ENCODE data around the gene EFEMP1.

DNA sequence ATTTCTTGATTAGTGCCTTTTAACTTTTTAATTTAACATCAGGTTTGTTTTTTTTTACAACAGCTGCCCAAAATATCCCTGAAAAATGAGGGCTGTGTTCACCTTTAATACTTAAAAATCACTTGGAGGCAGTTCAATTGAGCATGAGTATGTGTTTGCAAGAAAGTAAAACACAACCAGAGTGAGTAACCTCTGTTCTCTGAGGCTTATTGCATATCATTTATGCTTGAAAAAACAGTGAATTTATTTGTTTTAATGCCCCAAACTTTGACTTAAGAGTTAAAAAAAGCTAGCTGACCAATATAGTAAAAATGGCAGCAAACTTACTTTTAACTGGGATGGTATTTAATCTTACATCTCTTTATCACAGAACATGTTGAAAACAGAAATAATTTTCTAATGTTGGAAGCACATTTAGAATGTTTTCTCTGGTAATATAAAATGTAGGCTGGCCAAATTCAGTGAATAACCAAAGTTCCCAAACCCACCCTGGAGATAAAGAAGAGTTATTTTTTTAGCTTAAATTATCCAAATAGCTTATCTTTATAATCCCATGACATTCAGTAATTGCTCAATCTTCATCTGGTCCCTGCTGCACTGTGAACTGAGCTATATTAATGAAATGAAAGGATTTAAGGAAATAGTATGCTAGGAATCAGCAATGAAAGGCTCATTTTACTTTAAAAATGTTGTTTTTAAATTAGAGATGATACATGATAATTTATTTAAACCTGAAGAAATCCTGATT is 24.8 kb upstream of the EFEMP1 start:
- TF ChIP-seq, protein P1, sequence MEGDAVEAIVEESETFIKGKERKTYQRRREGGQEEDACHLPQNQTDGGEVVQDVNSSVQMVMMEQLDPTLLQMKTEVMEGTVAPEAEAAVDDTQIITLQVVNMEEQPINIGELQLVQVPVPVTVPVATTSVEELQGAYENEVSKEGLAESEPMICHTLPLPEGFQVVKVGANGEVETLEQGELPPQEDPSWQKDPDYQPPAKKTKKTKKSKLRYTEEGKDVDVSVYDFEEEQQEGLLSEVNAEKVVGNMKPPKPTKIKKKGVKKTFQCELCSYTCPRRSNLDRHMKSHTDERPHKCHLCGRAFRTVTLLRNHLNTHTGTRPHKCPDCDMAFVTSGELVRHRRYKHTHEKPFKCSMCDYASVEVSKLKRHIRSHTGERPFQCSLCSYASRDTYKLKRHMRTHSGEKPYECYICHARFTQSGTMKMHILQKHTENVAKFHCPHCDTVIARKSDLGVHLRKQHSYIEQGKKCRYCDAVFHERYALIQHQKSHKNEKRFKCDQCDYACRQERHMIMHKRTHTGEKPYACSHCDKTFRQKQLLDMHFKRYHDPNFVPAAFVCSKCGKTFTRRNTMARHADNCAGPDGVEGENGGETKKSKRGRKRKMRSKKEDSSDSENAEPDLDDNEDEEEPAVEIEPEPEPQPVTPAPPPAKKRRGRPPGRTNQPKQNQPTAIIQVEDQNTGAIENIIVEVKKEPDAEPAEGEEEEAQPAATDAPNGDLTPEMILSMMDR (IDR thresholded peaks at IDR 0.05; ENCODE audit: low read depth, low read length), result no peak
- no peak for TF ChIP-seq POLR2A (IDR thresholded peaks at IDR 0.05; ENCODE audit: extremely low read depth, insufficient read length)

Measured in NB4 (cell line).